B cell (primary cell): ENCODE data around the gene PEX11B. TPM values are rescaled to one million over a fixed set of nuclear protein-coding genes. Genes with fewer than 3 reads are reported as not detected.

ENCODE experiments used
- ATAC-seq: fragments of 200-7000 bp; cut with Tn5 transposase; one replicate; pipeline ENCODE4 v1.10.0; 2021; ENCODE audit warnings: low read depth, mild to moderate bottlenecking, moderate number of reproducible peaks, moderate library complexity
- CTCF ChIA-PET: fragments of 350-600 bp; sonication (Branson Sonifier 250); formaldehyde crosslinking; loops from one replicate; lab custom pipeline; 2021; ENCODE audit warnings: antibody characterized with exemption, inconsistent platforms; lab: Charles Lee
- POLR2A ChIA-PET: fragments of 350-600 bp; sonication (Branson Sonifier 250); formaldehyde crosslinking; loops from one replicate; lab custom pipeline; 2021; ENCODE audit warnings: antibody characterized with exemption; lab: Charles Lee
- DNase-seq: peaks from one replicate; pipeline ENCODE4 v3.0.0; 2013
- H2AFZ ChIP-seq: 2 replicates; pipeline ENCODE4 v1.6.1; 2012; ENCODE audit warnings: mild to moderate bottlenecking, low read depth, low read length; ENCODE audit not compliant: insufficient read depth, poor library complexity, severe bottlenecking
- H3K27ac ChIP-seq, 2 donors: 1 replicate in 1 of 2; 2 replicates in 1 of 2; pipeline ENCODE4 v1.5.1; 2012 to 2013; ENCODE audit warnings: low read length in 2 of 2, mild to moderate bottlenecking in 2 of 2, moderate library complexity in 1 of 2
- H3K27me3 ChIP-seq, 4 experiments: fragments of 200-600 bp in 1 of 4; sonication (generic) in 1 of 4; replicated peaks in 1 of 4; 1 replicate in 2 of 4; 2 replicates in 2 of 4; pipeline versions ENCODE4 v1.6.1 to v1.7.0; 2013 to 2016; ENCODE audit warnings: low read length in 3 of 4, mild to moderate bottlenecking in 2 of 4, mixed read lengths in 1 of 4, moderate library complexity in 1 of 4; ENCODE audit not compliant: insufficient read depth in 4 of 4, control insufficient read depth in 3 of 4; ENCODE audit errors: control extremely low read depth in 1 of 4
- H3K36me3 ChIP-seq, 2 experiments: replicated peaks in 1 of 2; 1 replicate in 1 of 2; 2 replicates in 1 of 2; pipeline versions ENCODE4 v1.6.1 to v1.7.1; 2013; ENCODE audit warnings: low read length in 1 of 2; ENCODE audit not compliant: insufficient read depth in 2 of 2, control insufficient read depth in 1 of 2; ENCODE audit errors: control extremely low read depth in 1 of 2, extremely low read depth in 1 of 2
- H3K4me1 ChIP-seq, 2 donors: fragments of 200-600 bp in 1 of 2; sonication (generic) in 1 of 2; 1 replicate in 1 of 2; 2 replicates in 1 of 2; pipeline versions ENCODE4 v1.5.1 to v1.6.1; 2013 to 2017; ENCODE audit warnings: low read length in 2 of 2; ENCODE audit not compliant: control insufficient read depth in 2 of 2, insufficient read depth in 2 of 2
- H3K4me2 ChIP-seq: replicated peaks from 2 replicates; pipeline ENCODE3; 2012; ENCODE audit warnings: mild to moderate bottlenecking, low read depth, low read length; ENCODE audit not compliant: poor library complexity, severe bottlenecking
- H3K4me3 ChIP-seq, 5 experiments: fragments of 200-600 bp in 1 of 5; sonication (generic) in 1 of 5; 1 replicate in 3 of 5; 2 replicates in 2 of 5; pipeline versions ENCODE4 v1.5.1 to v1.7.0; 2011 to 2016; ENCODE audit warnings: low read length in 4 of 5, mild to moderate bottlenecking in 4 of 5, low read depth in 2 of 5, control low read depth in 1 of 5, moderate library complexity in 1 of 5; ENCODE audit not compliant: insufficient read depth in 1 of 5; ENCODE audit errors: control extremely low read depth in 1 of 5, extremely low read depth in 1 of 5
- H3K79me2 ChIP-seq: fragments of 200-600 bp; sonication (generic); one replicate; pipeline ENCODE4 v1.6.0; 2016; ENCODE audit warnings: low read length; ENCODE audit not compliant: control insufficient read depth, insufficient read depth
- H3K9ac ChIP-seq: fragments of 200-600 bp; sonication (generic); 2 replicates; pipeline ENCODE4 v1.6.1; 2017; ENCODE audit warnings: mild to moderate bottlenecking, low read length, moderate library complexity
- H3K9me3 ChIP-seq, 3 donors: one replicate each; pipeline versions ENCODE4 v1.6.1 to v1.7.1; 2013; ENCODE audit warnings: low read length in 2 of 3; ENCODE audit not compliant: control insufficient read depth in 2 of 3, insufficient read depth in 1 of 3; ENCODE audit errors: control extremely low read depth in 1 of 3
- H4K20me1 ChIP-seq: 2 replicates; pipeline ENCODE4 v1.6.0; 2012; ENCODE audit warnings: mild to moderate bottlenecking, low read length; ENCODE audit not compliant: insufficient read depth, control insufficient read depth, poor library complexity, severe bottlenecking
- H3K27ac Mint-ChIP-seq: one replicate; pipeline ENCODE4 v1.8.0; 2021; ENCODE audit warnings: mixed read lengths
- H3K27me3 Mint-ChIP-seq: one replicate; pipeline ENCODE4 v1.8.0; 2021; ENCODE audit warnings: mixed read lengths
- H3K4me1 Mint-ChIP-seq: one replicate; pipeline ENCODE4 v1.8.0; 2021; ENCODE audit warnings: mixed read lengths
- H3K4me3 Mint-ChIP-seq: one replicate; pipeline ENCODE4 v1.8.0; 2021; ENCODE audit warnings: mixed read lengths
- H3K9me3 Mint-ChIP-seq: one replicate; pipeline ENCODE4 v1.8.0; 2022; ENCODE audit warnings: mixed read lengths; ENCODE audit not compliant: insufficient read depth
- EZH2 ChIP-seq: IDR thresholded peaks from 2 replicates; pipeline ENCODE4 v1.6.1; 2012; ENCODE audit warnings: borderline replicate concordance, low read depth, mild to moderate bottlenecking, moderate library complexity, low read length; ENCODE audit not compliant: insufficient read depth, poor library complexity, severe bottlenecking
- WGBS: methylation state at CpG from one replicate; pipeline ENCODE4 v1.1.5; 2013; ENCODE audit warnings: missing lambda C conversion rate; ENCODE audit not compliant: insufficient coverage; 5-methylcytosine and 5-hydroxymethylcytosine counted together
- intact Hi-C: fragments of 100-400 bp; cut with micrococcal nuclease; formaldehyde crosslinking; loops from one replicate; pipeline ENCODE4 v1.10.0; 2022
- polyA plus RNA-seq: library from polyadenylated mRNA; depleted of rRNA; stranded (reverse); fragments of >200 nt; gene quantifications from 2 replicates; pipeline ENCODE4 v1.2.3, GENCODE V29; 2012
- total RNA-seq, 2 donors: library from RNA; stranded (reverse); fragments of 120-200 nt in 1 of 2; gene quantifications; 1 replicate in 1 of 2; 2 replicates in 1 of 2; pipeline versions ENCODE4 v1.2.3 to v1.2.4, GENCODE V29; 2013 to 2022
- TF ChIP-seq, protein P1 (sequence below): fragments of 200-600 bp; IDR thresholded peaks from one replicate; pipeline ENCODE4 v1.8.0; 2022; ENCODE audit warnings: antibody characterized with exemption, mild to moderate bottlenecking

The PEX11B gene
- total and polyA plus RNA-seq, 2 donors (not counting 1 experiment from before 2014, with no cell fraction given), result 16.5 to 48.1 TPM

DNA sequence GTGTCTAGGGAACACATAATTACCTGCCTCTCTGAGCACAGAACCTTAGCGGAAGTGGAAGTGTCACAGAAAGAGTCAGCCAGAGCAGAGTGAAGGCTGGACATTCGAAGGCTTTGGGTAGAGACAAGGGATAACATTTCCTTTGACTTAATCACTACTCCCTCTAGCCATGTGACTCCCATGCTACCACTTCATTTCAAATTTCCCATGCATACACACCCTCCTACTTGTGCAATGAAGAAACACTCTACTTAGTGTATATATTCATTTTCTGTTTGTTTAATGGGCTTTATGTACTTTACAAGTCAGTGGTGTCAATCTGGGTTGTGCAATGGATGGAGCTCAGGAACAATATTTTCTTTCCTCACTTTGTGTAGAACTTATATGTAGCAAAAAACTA, 39.8 kb downstream of the PEX11B start:
- H3K79me2 ChIP-seq, result no peaks in the 10 kb centered on the region
- WGBS, result no CpG with 5 or more reads among the region's 2 CpGs
- ATAC-seq (no peak), DNase-seq (no peak)
- no peak overlapping the region for H3K4me2 ChIP-seq
- no peak overlapping the region for H3K9ac ChIP-seq
- POLR2A ChIA-PET, result no interaction called here
- no peaks in the 10 kb centered on the region for H3K9me3 Mint-ChIP-seq
- TF ChIP-seq, protein P1, sequence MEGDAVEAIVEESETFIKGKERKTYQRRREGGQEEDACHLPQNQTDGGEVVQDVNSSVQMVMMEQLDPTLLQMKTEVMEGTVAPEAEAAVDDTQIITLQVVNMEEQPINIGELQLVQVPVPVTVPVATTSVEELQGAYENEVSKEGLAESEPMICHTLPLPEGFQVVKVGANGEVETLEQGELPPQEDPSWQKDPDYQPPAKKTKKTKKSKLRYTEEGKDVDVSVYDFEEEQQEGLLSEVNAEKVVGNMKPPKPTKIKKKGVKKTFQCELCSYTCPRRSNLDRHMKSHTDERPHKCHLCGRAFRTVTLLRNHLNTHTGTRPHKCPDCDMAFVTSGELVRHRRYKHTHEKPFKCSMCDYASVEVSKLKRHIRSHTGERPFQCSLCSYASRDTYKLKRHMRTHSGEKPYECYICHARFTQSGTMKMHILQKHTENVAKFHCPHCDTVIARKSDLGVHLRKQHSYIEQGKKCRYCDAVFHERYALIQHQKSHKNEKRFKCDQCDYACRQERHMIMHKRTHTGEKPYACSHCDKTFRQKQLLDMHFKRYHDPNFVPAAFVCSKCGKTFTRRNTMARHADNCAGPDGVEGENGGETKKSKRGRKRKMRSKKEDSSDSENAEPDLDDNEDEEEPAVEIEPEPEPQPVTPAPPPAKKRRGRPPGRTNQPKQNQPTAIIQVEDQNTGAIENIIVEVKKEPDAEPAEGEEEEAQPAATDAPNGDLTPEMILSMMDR, result no peak
- TF ChIP-seq EZH2, result no peak
- CTCF ChIA-PET, result interaction anchor here (1.3 to 1.6 kb wide), 3 partner anchors 9 to 19 kb away, joined by 3 to 6 read pairs (median 4); partner anchors contain the start of gene PIAS3
- peaks cover 32% of the 10 kb centered on the region for H3K27me3 Mint-ChIP-seq
- no peak overlapping the region for H2AFZ ChIP-seq
- H3K4me1 Mint-ChIP-seq, result peaks cover 3% of the 10 kb centered on the region
- no peak overlapping the region for H3K4me3 Mint-ChIP-seq
- no peaks in the 10 kb centered on the region for H3K36me3 ChIP-seq
- no peak overlapping the region for H3K4me3 ChIP-seq
- H3K27me3 ChIP-seq, result peaks cover 0 to 20% (median 4%) of the 10 kb centered on the region in 4 experiments
- H3K27ac Mint-ChIP-seq, result no peak overlapping the region
- H3K27ac ChIP-seq, result no peak overlapping the region
- H4K20me1 ChIP-seq, result no peaks in the 10 kb centered on the region
- intact Hi-C loops, result no loop called here
- H3K9me3 ChIP-seq, result no peaks in the 10 kb centered on the region
- no peaks in the 10 kb centered on the region for H3K4me1 ChIP-seq

DNA sequence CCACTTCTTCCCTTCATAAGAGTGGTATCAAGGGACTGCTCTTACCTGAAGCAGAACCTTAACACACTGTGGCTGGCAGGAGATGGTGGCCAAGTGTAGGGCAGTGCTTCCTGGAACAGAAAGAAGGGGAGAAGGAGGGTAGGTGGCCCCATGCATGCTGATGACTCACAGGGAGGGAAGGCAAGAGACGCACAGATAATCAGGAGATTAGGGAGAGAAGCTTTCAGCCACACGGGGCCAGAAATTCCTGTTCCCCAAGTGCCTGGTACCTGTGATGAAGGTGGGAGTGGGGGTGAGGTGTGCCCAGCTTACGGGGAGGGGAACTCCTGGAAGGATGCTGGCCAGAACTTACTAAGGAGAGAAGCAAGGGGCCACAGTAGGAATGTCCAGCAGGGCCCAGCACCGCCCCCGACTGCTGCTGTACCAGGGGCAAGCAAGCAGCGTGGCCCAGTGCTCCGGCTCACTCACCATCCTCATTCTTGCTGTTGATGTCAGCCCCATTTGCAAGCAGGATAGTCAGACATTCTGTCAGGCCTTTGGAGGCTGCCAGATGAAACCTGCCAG, 40.5 kb downstream of the PEX11B start:
- POLR2A ChIA-PET, result no interaction called here
- Histone ChIP-seq H4K20me1 (no peaks in the 10 kb centered on the region), H3K9me3 (no peaks in the 10 kb centered on the region), H3K9ac (no peak overlapping the region), H3K4me2 (no peak overlapping the region), H3K36me3 (no peaks in the 10 kb centered on the region), H3K27ac (no peak overlapping the region), H3K79me2 (no peaks in the 10 kb centered on the region), H3K27me3 (peaks cover 0 to 16% (median 0%) of the 10 kb centered on the region in 4 experiments), H3K4me3 (no peak overlapping the region), H3K4me1 (no peaks in the 10 kb centered on the region), H2AFZ (no peak overlapping the region)
- WGBS, result 94% methylated on average over 5 of the region's 7 CpGs
- Mint-ChIP-seq H3K27me3 (peaks cover 31% of the 10 kb centered on the region), H3K4me3 (no peak overlapping the region), H3K9me3 (no peaks in the 10 kb centered on the region), H3K27ac (no peak overlapping the region), H3K4me1 (peaks cover 3% of the 10 kb centered on the region)
- CTCF ChIA-PET, result interaction anchor here (1.4 kb wide), 1 partner anchor 14 kb away, joined by 4 read pairs; no protein-coding TSS in a partner anchor
- DNase-seq (no peak), ATAC-seq (no peak)
- no peak for TF ChIP-seq EZH2
- TF ChIP-seq, protein P1, result no peak
- intact Hi-C loops, result no loop called here
